Mesenchymal stem cell (in vitro differentiated cells and primary cell): ENCODE measurements around the gene ENDOG.

Experiments used
- DNase-seq: peaks from one replicate; pipeline ENCODE4 v3.0.0-alpha.2; 2013
- H2AFZ ChIP-seq: one replicate; pipeline ENCODE4 v1.6.1; 2013; ENCODE audit warnings: low read depth, mild to moderate bottlenecking, control low read depth, inconsistent platforms, low read length, moderate library complexity
- H2AK5ac ChIP-seq: 2 replicates; pipeline ENCODE4 v1.6.1; 2013; ENCODE audit warnings: low read length, moderate library complexity, mild to moderate bottlenecking, inconsistent platforms; ENCODE audit not compliant: severe bottlenecking
- H2BK120ac ChIP-seq: one replicate; pipeline ENCODE4 v1.6.1; 2013; ENCODE audit warnings: low read depth, mild to moderate bottlenecking, inconsistent platforms, low read length, moderate library complexity
- H2BK12ac ChIP-seq, 2 experiments: one replicate each; pipeline ENCODE4 v1.6.1; 2013; ENCODE audit warnings: inconsistent platforms in 2 of 2, low read length in 2 of 2, mild to moderate bottlenecking in 2 of 2, moderate library complexity in 2 of 2, control low read depth in 1 of 2
- H2BK15ac ChIP-seq: one replicate; pipeline ENCODE4 v1.6.1; 2013; ENCODE audit warnings: mild to moderate bottlenecking, low read depth, inconsistent platforms; ENCODE audit not compliant: poor library complexity, severe bottlenecking
- H2BK5ac ChIP-seq: 2 replicates; pipeline ENCODE4 v1.6.1; 2013; ENCODE audit warnings: low read depth, mild to moderate bottlenecking, low read length, control low read depth, inconsistent platforms; ENCODE audit not compliant: poor library complexity, severe bottlenecking
- H3K14ac ChIP-seq, 2 experiments: one replicate each; pipeline ENCODE4 v1.6.1; 2013; ENCODE audit warnings: inconsistent platforms in 2 of 2, low read length in 2 of 2, control low read depth in 1 of 2, mild to moderate bottlenecking in 1 of 2, moderate library complexity in 1 of 2
- H3K18ac ChIP-seq, 2 experiments: one replicate each; pipeline ENCODE4 v1.6.1; 2013; ENCODE audit warnings: inconsistent platforms in 2 of 2, low read length in 2 of 2, control low read depth in 1 of 2, low read depth in 1 of 2, mild to moderate bottlenecking in 1 of 2
- H3K23ac ChIP-seq, 2 experiments: one replicate each; pipeline ENCODE4 v1.6.1; 2013; ENCODE audit warnings: inconsistent platforms in 2 of 2, low read length in 2 of 2, mild to moderate bottlenecking in 2 of 2, moderate library complexity in 2 of 2, control low read depth in 1 of 2
- H3K27ac ChIP-seq: 2 replicates; pipeline ENCODE4 v1.5.1; 2013; ENCODE audit warnings: mild to moderate bottlenecking, moderate library complexity, low read length, control low read depth, inconsistent platforms; ENCODE audit not compliant: poor library complexity, severe bottlenecking
- H3K27me3 ChIP-seq, 2 experiments: 2 replicates each; pipeline versions ENCODE4 v1.6.1 to v1.7.0; 2013; ENCODE audit warnings: low read length in 2 of 2, mild to moderate bottlenecking in 2 of 2, moderate library complexity in 2 of 2, control low read depth in 1 of 2, inconsistent platforms in 1 of 2; ENCODE audit not compliant: control insufficient read depth in 1 of 2, insufficient read depth in 1 of 2
- H3K36me3 ChIP-seq, 2 experiments: 2 replicates each; pipeline versions ENCODE4 v1.6.1 to v1.7.0; 2013; ENCODE audit warnings: low read length in 2 of 2, control low read depth in 1 of 2, inconsistent platforms in 1 of 2, low read depth in 1 of 2, mild to moderate bottlenecking in 1 of 2; ENCODE audit not compliant: insufficient read depth in 2 of 2, control insufficient read depth in 1 of 2
- H3K4ac ChIP-seq, 2 experiments: one replicate each; pipeline ENCODE4 v1.6.1; 2013; ENCODE audit warnings: inconsistent platforms in 2 of 2, low read length in 2 of 2, mild to moderate bottlenecking in 2 of 2, moderate library complexity in 2 of 2, control low read depth in 1 of 2, low read depth in 1 of 2
- H3K4me1 ChIP-seq: 2 replicates; pipeline ENCODE4 v1.6.1; 2013; ENCODE audit warnings: low read depth, low read length, control low read depth; ENCODE audit not compliant: control insufficient read depth, insufficient read depth
- H3K4me2 ChIP-seq: 2 replicates; pipeline ENCODE4 v1.6.1; 2013; ENCODE audit warnings: low read length, mild to moderate bottlenecking, inconsistent platforms; ENCODE audit not compliant: poor library complexity, severe bottlenecking
- H3K4me3 ChIP-seq, 2 experiments: 2 replicates each; pipeline versions ENCODE4 v1.5.1 to v1.7.0; 2013; ENCODE audit warnings: low read length in 2 of 2, mild to moderate bottlenecking in 2 of 2, control low read depth in 1 of 2, low read depth in 1 of 2; ENCODE audit not compliant: insufficient read depth in 1 of 2
- H3K79me1 ChIP-seq: replicated peaks from 2 replicates; pipeline ENCODE4 v1.6.1; 2013; ENCODE audit warnings: mild to moderate bottlenecking, control low read depth, low read length, inconsistent platforms; ENCODE audit not compliant: poor library complexity, severe bottlenecking
- H3K9ac ChIP-seq: 2 replicates; pipeline ENCODE4 v1.7.0; 2013; ENCODE audit warnings: mild to moderate bottlenecking, low read length, moderate library complexity
- H3K9me3 ChIP-seq: 2 replicates; pipeline ENCODE4 v1.7.0; 2013; ENCODE audit warnings: mild to moderate bottlenecking, low read length; ENCODE audit not compliant: control insufficient read depth
- H4K8ac ChIP-seq: one replicate; pipeline ENCODE4 v1.6.1; 2013; ENCODE audit warnings: inconsistent platforms, mild to moderate bottlenecking, low read length, moderate library complexity
- H4K91ac ChIP-seq: one replicate; pipeline ENCODE4 v1.6.1; 2013; ENCODE audit warnings: mild to moderate bottlenecking, low read length, inconsistent platforms
- WGBS: methylation state at CpG from one replicate; pipeline ENCODE4 v1.1.7; 2013; ENCODE audit warnings: mixed read lengths; 5-methylcytosine and 5-hydroxymethylcytosine counted together

The ENDOG gene

GRCh38 chr9:128808543-128808942 lies 9.8 kb upstream of the ENDOG start:
- Histone ChIP-seq H2AK5ac (no peak overlapping the region), H3K14ac (no peak overlapping the region), H3K27ac (no peak overlapping the region), H2BK15ac (no peak overlapping the region), H3K9ac (no peak overlapping the region), H2BK5ac (no peak overlapping the region), H3K27me3 (no peaks in the 10 kb centered on the region), H2BK120ac (no peak overlapping the region), H4K8ac (no peak overlapping the region), H3K18ac (no peak overlapping the region), H2AFZ (no peak overlapping the region), H3K9me3 (no peaks in the 10 kb centered on the region), H3K79me1 (peaks cover 1% of the 10 kb centered on the region), H3K4ac (no peak overlapping the region), H3K4me2 (no peak overlapping the region), H3K36me3 (peaks cover 52 to 58% of the 10 kb centered on the region in 2 experiments), H3K4me3 (no peak overlapping the region), H2BK12ac (no peak overlapping the region), H3K23ac (no peak overlapping the region), H4K91ac (no peak overlapping the region), H3K4me1 (no peaks in the 10 kb centered on the region)
- 92% methylated on average over 3 of the region's 3 CpGs for WGBS
- no peak for DNase-seq

GRCh38 chr9:128809036-128809599 lies 9.2 kb upstream of the ENDOG start:
- Histone ChIP-seq H3K79me1 (peaks cover 1% of the 10 kb centered on the region), H3K27me3 (no peaks in the 10 kb centered on the region)

GRCh38 chr9:128809831-128810230 lies 8.5 kb upstream of the ENDOG start:
- H3K27ac ChIP-seq: no peak overlapping the region
- H2BK12ac ChIP-seq: no peak overlapping the region
- peaks cover 46 to 49% of the 10 kb centered on the region in 2 experiments for H3K36me3 ChIP-seq
- no peak overlapping the region for H4K8ac ChIP-seq
- no peak overlapping the region for H2AFZ ChIP-seq
- H3K27me3 ChIP-seq: no peaks in the 10 kb centered on the region
- H2AK5ac ChIP-seq: no peak overlapping the region
- no peaks in the 10 kb centered on the region for H3K9me3 ChIP-seq
- H2BK5ac ChIP-seq: no peak overlapping the region
- H3K23ac ChIP-seq: no peak overlapping the region
- no peaks in the 10 kb centered on the region for H3K4me1 ChIP-seq
- peaks cover 1% of the 10 kb centered on the region for H3K79me1 ChIP-seq
- no peak overlapping the region for H2BK15ac ChIP-seq
- no peak overlapping the region for H3K4me3 ChIP-seq
- no peak overlapping the region for H3K9ac ChIP-seq
- no peak overlapping the region for H3K4ac ChIP-seq
- H3K14ac ChIP-seq: no peak overlapping the region
- WGBS: 74% methylated on average over 2 of the region's 2 CpGs
- H3K18ac ChIP-seq: no peak overlapping the region
- no peak overlapping the region for H2BK120ac ChIP-seq
- no peak overlapping the region for H3K4me2 ChIP-seq
- H4K91ac ChIP-seq: no peak overlapping the region
- DNase-seq: no peak

More at GRCh38 chr9:128809036-128809599, 9.2 kb upstream of the ENDOG start:
- Histone ChIP-seq H3K27ac (no peak overlapping the region), H3K36me3 (peaks cover 47 to 52% of the 10 kb centered on the region in 2 experiments), H3K4me3 (no peak overlapping the region), H3K4ac (no peak overlapping the region), H2BK120ac (no peak overlapping the region), H3K14ac (no peak overlapping the region), H2AK5ac (no peak overlapping the region), H3K23ac (no peak overlapping the region), H3K18ac (no peak overlapping the region), H2BK12ac (no peak overlapping the region), H2AFZ (no peak overlapping the region), H3K9me3 (no peaks in the 10 kb centered on the region), H2BK15ac (no peak overlapping the region), H3K4me1 (no peaks in the 10 kb centered on the region), H4K91ac (no peak overlapping the region), H3K4me2 (no peak overlapping the region), H4K8ac (no peak overlapping the region), H2BK5ac (no peak overlapping the region), H3K9ac (no peak overlapping the region)
- DNase-seq: no peak
- WGBS: 99% methylated on average over 12 of the region's 12 CpGs

GRCh38 chr9:128810873-128811272 lies 7.4 kb upstream of the ENDOG start:
- Histone ChIP-seq H2BK5ac (no peak overlapping the region), H3K9ac (no peak overlapping the region), H2BK120ac (no peak overlapping the region), H3K14ac (no peak overlapping the region), H3K27me3 (no peaks in the 10 kb centered on the region), H3K23ac (no peak overlapping the region), H2AFZ (no peak overlapping the region), H3K27ac (no peak overlapping the region), H2BK15ac (no peak overlapping the region), H3K4ac (no peak overlapping the region), H4K91ac (no peak overlapping the region), H3K18ac (no peak overlapping the region), H3K4me3 (no peak overlapping the region), H3K36me3 (peaks cover 39 to 41% of the 10 kb centered on the region in 2 experiments), H2AK5ac (no peak overlapping the region), H4K8ac (no peak overlapping the region), H2BK12ac (no peak overlapping the region), H3K79me1 (no peaks in the 10 kb centered on the region), H3K4me2 (no peak overlapping the region), H3K4me1 (no peaks in the 10 kb centered on the region), H3K9me3 (no peaks in the 10 kb centered on the region)
- 92% methylated on average over 4 of the region's 5 CpGs for WGBS
- DNase-seq: no peak
